Measurements from ENCODE around the gene DNAAF8. TPM values are rescaled to one million over a fixed set of nuclear protein-coding genes. Genes with fewer than 3 reads are reported as not detected.

DNAAF8 gene
- total and polyA plus RNA-seq, 2 of the 4 experiments (the other 2 are of a cell fraction): 0.54 to 1.7 TPM

- POLR2A ChIA-PET (ENCODE audit: unreplicated experiment): no interaction called here
- CTCF ChIA-PET: no interaction called here
- WGBS, 2 experiments (ENCODE audit: extremely low coverage in 2 of 2, insufficient read length in 1 of 2): 92% methylated on average over 15 of the region's 21 CpGs; no CpG with 5 or more reads in 1 of the 2 experiments
These were observed 45.2 kb upstream of the DNAAF8 start for GRCh38 chr16:4689091-4689671.

More at GRCh38 chr16:4689091-4689671, 45.2 kb upstream of the DNAAF8 start:
- no peak overlapping the region for H2BK15ac ChIP-seq (ENCODE audit: low read depth, low read length)
- dilution Hi-C loops (cut with HindIII; ENCODE audit: low sequenced_read_pairs, unreplicated experiment): no loop called here
- H2AK9ac ChIP-seq (replicated peaks; ENCODE audit: low read depth, low read length, poor library complexity): no peak overlapping the region
- H2BK20ac ChIP-seq (ENCODE audit: low read depth, low read length): no peak overlapping the region
- no peak overlapping the region for H2BK5ac ChIP-seq (ENCODE audit: low read depth, low read length, poor library complexity, severe bottlenecking)
- no peak overlapping the region for H3K14ac ChIP-seq (replicated peaks; ENCODE audit: low read depth, low read length)
- H3K23ac ChIP-seq (ENCODE audit: low read depth, low read length): no peak overlapping the region
- H2BK120ac ChIP-seq (ENCODE audit: low read depth, low read length): no peak overlapping the region
- no peak overlapping the region for H3K4ac ChIP-seq (ENCODE audit: low read depth, low read length)
- H4K91ac ChIP-seq (ENCODE audit: insufficient read depth, low read depth, low read length): no peak overlapping the region
- H3K36me3 ChIP-seq (ENCODE audit: control insufficient read depth, insufficient read depth, low read length): peaks cover 36% of the 10 kb centered on the region
- ATAC-seq (ENCODE audit: low read depth): no peak
- in situ Hi-C loops (cut with MboI; ENCODE audit: low sequenced_read_pairs): no loop called here
- H4K20me1 ChIP-seq (ENCODE audit: insufficient read depth, low read length): no peaks in the 10 kb centered on the region; the same call in 1 of the 2 replicates
- intact Hi-C loops (cut with micrococcal nuclease): no loop called here
- peaks cover 0 to 8% of the 10 kb centered on the region in 2 experiments; a peak in 2 of 4 replicates for H3K79me1 ChIP-seq (ENCODE audit: low read depth in 1 of 2, low read length in 2 of 2)
- H3K9ac ChIP-seq (ENCODE audit: low read depth, low read length): no peak overlapping the region
- H3K4me3 ChIP-seq (ENCODE audit: insufficient read depth, low read depth, low read length): no peak overlapping the region
- no peaks in the 10 kb centered on the region for H3K9me3 ChIP-seq (ENCODE audit: control insufficient read depth, insufficient read depth, low read length)
- peaks cover 5% of the 10 kb centered on the region; the same call in 1 of the 2 replicates for H3K9me1 ChIP-seq (ENCODE audit: insufficient read depth, low read length)
- TF ChIP-seq POLR2A (IDR thresholded peaks at IDR 0.05; ENCODE audit: low read depth, low read length) (no peak), MAZ (IDR thresholded peaks at IDR 0.05; ENCODE audit: borderline replicate concordance, low read depth, low read length) (no peak), RFX5 (IDR thresholded peaks at IDR 0.05; ENCODE audit: low read depth, low read length) (no peak), MXI1 (IDR thresholded peaks at IDR 0.05; ENCODE audit: borderline replicate concordance, low read depth, low read length) (no peak), CHD1 (IDR thresholded peaks at IDR 0.05; ENCODE audit: low read depth, low read length) (no peak), MAFK (IDR thresholded peaks at IDR 0.05; ENCODE audit: low read depth, low read length) (no peak), SMC3 (IDR thresholded peaks at IDR 0.05; ENCODE audit: low read depth, low read length) (no peak)
- no peak overlapping the region for H4K8ac ChIP-seq (ENCODE audit: low read depth in 2 of 2, low read length in 2 of 2)
- no TSS peak for BruUV-seq (replicated peaks)
- no peak overlapping the region for H3K27ac ChIP-seq (ENCODE audit: insufficient read depth, low read length)
- no peak for DNase-seq
- no peak overlapping the region for H3K4me2 ChIP-seq (ENCODE audit: low read depth, low read length)
- no peak overlapping the region for H2AFZ ChIP-seq (replicated peaks; ENCODE audit: low read length, poor library complexity)
- H3K56ac ChIP-seq (ENCODE audit: extremely low read depth, insufficient read depth, low read length): no peak overlapping the region
- peaks cover 2% of the 10 kb centered on the region; the same call in 1 of the 2 replicates for H3K4me1 ChIP-seq (ENCODE audit: control insufficient read depth, insufficient read depth, low read length)
- no peaks in the 10 kb centered on the region for H3K27me3 ChIP-seq (ENCODE audit: control insufficient read depth, insufficient read depth, low read length)
- no peak overlapping the region for H4K5ac ChIP-seq (ENCODE audit: low read depth, low read length)
- H2AK5ac ChIP-seq (ENCODE audit: low read depth, low read length): no peak overlapping the region
- no peak overlapping the region for H3K18ac ChIP-seq (ENCODE audit: low read depth, low read length)

All from IMR-90 (cell line).